ENCODE measurements around the gene ATG7.

GRCh38 chr3:11291808-11292207, 19.6 kb downstream of the ATG7 start:
- TF ChIP-seq CTCF (IDR thresholded peaks at IDR 0.05; ENCODE audit: low read depth, low read length, poor library complexity, severe bottlenecking): no peak
- no peak for TF ChIP-seq EZH2phosphoT487 (IDR thresholded peaks at IDR 0.05; ENCODE audit: borderline replicate concordance, low read length)

All from DOHH2 (cell line).